Renal cortex interstitium (tissue), 11 donors: ENCODE results near the gene FRRS1L. TPM values are rescaled to one million over a fixed set of nuclear protein-coding genes. Genes with fewer than 3 reads are reported as not detected.

ENCODE experiments used
- DNase-seq, 11 donors: peaks; one replicate each; pipeline ENCODE4 v3.0.0-alpha.2; 2013; ENCODE audit warnings: low read depth in 9 of 11, low spot score in 4 of 11; ENCODE audit errors: extremely low read depth in 1 of 11
- polyA plus RNA-seq, 3 donors: library from polyadenylated mRNA; unstranded; fragments of 120-200 nt; gene quantifications; one replicate each; pipeline ENCODE4 v1.2.1, GENCODE V29; 2013; ENCODE audit not compliant: insufficient read length in 3 of 3

Gene FRRS1L
- polyA plus RNA-seq, 3 donors: 2.9 to 3.7 (median 3.1) TPM

DNA sequence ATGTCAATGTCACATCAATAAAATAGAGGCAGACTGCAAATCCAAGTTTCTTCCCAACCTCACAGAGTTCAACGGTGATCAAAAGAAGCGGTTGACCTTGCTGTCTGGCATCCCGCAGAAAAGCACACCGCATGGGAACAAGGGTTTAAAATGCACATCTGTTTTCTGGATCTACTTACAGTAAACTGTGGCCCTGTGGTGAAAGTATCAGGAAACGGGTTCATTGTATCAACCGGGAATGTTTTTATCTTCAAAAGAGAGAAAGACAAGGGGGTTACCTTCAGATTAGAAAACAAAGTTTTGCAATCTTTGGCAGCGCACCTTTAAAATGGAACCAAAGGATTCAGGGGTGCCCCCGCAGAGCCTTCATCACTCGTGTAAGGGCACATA lies 15.5 kb upstream of the FRRS1L start:
- DNase-seq: no peak

DNA sequence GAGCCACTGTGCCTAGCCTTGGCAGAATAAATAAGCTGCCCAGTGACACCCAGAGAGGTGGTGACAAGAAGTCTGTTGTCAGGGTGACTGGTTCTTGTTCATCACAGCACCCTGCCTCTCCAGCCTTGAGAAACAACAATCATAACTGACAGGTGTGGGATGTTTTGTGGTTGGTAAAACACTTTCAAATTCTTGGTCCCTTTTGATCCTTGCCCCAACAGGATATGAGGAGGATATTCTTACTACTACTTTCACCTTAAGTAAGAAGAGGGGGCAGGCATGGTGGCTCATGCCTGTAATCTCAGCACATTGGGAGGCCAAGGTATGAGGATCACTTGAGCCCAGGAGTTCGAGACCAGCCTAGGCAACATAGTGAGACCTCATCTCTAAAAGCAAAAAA lies 14.2 kb upstream of the FRRS1L start:
- no peak for DNase-seq

DNA sequence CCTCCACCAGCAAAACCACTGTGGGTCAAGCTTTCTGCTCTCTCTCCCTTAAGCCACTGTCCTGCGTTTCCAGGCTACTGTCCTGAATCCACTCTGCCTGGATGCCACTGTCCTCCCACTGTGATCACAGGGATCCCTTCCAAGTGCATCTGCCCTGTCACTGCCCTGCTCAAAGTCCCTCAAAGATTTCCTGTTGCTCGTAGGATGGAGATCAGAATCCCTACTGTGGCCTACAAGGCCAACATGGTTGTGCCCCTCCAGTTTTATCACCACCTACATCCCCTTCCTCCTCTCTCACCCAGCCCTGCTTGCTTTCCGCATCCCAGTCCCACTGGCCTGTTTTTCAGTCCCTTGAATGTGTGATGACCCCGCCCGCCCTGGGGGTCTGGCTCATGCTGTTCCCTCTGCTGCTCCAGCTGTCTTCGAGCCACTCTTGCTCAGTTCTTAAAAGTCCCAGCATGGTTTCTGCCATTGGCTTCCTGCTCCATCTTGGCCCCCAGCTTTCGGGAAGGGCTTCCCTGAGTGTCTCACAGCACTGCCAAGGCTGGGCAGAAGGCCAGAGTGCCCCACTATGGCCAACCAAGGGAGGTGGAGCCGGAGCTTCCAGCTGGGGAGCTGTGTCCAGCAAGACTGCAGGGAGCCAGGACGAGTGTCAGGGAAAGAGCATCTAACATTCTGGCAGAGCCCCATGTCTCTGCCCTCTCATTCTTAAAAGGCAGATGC lies 12.9 kb upstream of the FRRS1L start:
- DNase-seq: no peak

GRCh38 chr9:109176963-109177362 lies 9.9 kb upstream of the FRRS1L start:
- no peak for DNase-seq

GRCh38 chr9:109176386-109176785 lies 9.3 kb upstream of the FRRS1L start:
- DNase-seq: no peak

- no peak for DNase-seq
These were observed 5.9 kb upstream of the FRRS1L start for GRCh38 chr9:109172935-109173334.

DNA sequence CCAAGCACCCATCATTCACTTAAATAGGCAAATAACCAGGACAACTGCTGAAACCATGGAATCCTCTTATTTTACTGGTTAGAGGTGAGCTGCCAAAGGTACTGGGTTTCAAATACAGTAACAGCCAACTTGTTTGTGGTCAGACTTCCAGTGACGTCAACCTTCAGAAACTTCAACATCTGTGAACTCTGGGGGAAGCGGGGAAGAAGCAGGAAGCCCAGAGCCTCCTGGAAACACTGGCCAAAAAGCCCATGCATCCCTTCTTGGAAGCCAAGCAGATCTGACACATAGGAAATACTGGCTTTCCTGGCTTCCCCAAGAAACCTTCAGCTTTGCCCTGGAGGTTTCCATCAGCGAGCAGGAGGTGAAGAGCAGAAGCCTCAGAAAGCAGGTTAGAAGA lies 4.9 kb upstream of the FRRS1L start:
- no peak for DNase-seq

GRCh38 chr9:109168170-109168569 lies 1.1 kb upstream of the FRRS1L start:
- DNase-seq: no peak

- no peak for DNase-seq
These were observed 667 bp upstream of the FRRS1L start for GRCh38 chr9:109167716-109168115.

- DNase-seq: no peak
These were observed 778 bp downstream of the FRRS1L start for GRCh38 chr9:109166171-109166770.

DNA sequence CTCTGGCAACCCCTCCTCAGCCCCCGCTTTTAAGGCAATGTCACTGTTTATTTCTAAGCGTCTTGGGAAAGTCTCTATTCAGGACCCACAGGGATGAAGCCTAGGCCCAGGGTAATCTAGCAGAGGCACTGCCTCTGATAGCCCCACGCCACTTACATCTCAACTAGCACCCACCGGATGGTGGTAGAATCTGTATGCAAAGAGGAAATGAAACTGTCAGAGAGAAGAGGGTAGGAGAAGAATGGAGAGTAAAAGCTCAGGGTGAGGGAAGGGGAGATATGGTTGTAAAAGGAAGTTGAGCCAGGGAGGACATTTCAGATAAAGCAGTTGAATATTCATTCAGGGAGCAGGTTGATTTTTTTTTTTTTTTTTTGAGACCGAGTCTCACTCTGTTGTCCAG lies 3.0 kb downstream of the FRRS1L start:
- no peak for DNase-seq

DNA sequence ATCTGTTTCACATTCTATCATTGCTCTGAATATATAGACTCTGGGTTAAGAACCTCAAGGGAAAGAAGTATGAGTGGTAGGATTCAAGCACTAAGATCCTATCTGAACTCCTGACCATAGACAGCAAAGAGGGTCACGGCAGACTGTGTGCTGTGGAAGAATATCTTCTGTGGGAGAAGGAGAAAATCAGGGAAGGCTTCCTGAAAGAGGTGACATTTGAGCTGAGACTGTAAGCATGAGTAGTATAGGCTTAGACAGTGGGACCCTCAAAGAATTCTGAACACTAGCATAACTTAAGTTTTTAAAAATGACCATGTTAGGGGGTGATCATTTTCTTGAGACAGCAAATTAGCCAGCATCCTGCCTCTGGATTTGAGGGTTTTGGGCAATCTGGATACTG lies 3.9 kb downstream of the FRRS1L start:
- no peak for DNase-seq

DNA sequence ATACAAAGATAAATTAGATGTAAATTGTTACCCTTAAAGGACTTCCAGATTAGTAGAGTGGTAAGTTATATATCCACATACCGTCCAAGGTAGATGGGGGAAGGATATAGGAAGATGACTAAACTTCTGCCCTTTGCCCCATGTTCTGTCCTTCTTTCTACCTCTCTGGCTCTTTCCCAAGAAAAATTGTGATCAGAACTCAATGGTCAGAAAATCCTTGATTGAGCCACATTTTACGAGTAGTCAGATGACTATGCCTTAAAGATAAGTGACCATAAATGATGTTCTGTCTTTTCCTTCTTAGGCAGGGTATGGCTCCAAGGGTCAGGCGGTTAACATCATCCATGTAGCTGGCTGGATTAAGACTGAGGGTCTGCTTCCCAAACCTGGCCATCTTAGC lies 4.4 kb downstream of the FRRS1L start:
- DNase-seq: no peak

- no peak for DNase-seq
These were observed 5.6 kb downstream of the FRRS1L start for GRCh38 chr9:109161471-109161870.

DNA sequence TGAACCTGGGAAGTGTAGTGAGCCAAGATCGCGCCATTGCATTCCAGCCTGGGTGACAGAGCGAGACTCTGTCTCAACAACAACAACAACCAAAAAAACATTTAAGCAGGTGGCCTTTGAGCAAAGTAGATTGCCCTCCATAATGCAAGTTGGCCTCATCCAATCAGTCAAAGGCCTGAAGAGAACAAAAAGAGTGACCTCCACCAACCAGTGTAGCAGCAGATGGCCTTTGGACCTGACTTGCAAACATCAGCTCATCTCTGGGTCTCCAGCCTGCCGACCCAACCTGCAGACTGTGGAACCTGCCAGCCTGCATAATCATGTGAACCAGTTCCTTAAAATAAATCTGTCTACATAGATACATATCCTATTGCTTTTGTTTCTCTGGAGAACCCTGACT lies 7.5 kb downstream of the FRRS1L start:
- no peak for DNase-seq

- no peak for DNase-seq
These were observed 8.4 kb downstream of the FRRS1L start for GRCh38 chr9:109158651-109159050.

DNA sequence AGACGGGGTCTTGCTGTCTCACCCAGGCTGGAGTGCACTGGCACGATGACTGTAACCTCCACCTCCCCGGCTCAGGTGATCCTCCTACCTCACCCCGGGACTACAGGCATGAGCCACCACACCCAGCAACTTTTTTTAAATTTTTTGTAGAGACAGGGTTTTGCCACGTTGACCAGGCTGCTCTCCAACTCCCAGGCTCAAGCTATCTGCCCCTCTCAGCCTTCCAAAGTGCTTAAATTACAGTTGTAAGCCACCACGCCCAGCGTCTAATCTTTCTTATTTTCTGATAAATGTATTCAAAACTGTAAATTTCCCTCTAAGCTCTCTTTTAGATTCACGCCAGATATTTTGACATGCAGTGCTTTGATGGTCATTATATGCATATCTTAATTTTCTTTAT lies 10.3 kb downstream of the FRRS1L start:
- no peak for DNase-seq

DNA sequence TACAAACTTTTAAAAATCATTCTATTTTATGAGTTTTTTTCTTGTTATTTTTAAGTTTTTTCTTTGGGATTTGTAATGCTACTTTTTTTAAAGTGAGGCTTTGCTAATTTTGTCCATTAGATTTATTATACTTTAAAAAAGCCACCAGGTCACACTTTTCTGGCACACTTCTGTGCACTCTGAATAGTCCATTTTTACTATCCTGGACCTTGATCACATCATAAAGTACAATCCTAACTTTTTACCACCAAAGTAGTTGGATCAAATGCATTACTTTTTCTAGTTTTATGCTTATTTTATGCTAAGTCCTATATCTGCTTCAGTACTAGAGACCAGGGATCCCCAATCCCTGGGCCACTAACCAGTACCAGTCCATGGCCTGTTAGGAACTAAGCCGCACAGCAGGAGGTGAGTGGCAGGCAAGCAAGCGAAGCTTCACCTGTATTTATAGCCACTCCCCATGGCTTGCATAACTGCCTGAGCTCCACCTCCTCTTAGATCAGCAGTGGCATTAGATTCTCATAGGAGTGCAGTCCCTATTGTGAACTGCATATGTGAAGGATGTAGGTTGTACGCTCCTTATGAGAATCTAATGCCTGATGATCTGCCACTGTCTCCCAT lies 16.0 kb downstream of the FRRS1L start:
- DNase-seq: no peak

- DNase-seq: no peak
These were observed 17.3 kb downstream of the FRRS1L start for GRCh38 chr9:109149722-109150121.

DNA sequence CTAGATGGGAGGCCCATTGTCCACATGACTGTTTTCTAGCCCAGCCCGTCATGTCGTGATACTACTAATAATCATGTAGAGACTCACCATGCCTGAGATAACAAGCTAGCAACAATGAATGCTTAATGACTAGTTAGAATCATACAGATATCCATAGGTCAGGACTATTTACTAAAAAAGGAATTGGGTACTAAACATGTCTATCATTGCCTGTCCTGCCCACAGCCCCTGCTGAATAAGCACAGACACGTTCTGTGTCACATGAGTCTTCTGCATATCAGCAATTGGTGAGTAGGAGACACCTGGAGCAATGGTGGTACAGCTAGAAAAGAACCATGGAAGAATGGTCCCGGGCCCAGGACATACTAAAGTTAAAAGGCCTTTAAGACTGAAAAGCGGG lies 18.0 kb downstream of the FRRS1L start:
- no peak for DNase-seq

DNA sequence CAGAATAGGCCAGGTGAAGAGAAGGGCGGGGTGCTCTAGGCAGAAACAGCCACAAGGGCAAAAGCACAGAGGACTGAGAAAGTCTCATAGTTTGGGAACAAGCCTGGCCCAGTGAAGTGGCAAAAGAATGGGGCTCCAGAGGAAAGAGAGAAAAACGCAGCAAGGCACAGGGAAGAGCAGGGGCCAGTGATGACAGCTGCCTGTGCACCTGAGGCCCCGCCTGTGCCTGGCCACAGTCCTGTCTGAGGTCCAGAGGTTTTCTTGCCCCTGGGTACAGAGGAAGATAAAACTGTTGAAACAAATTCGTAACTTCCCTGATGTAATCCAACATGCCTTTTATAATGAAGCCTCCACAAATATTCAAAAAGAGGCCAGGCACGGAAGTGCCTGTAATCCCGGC lies 22.0 kb downstream of the FRRS1L start:
- DNase-seq: no peak
